CD4-positive, alpha-beta T cell treated with Interleukin-21 for 1 hour (primary cell): ENCODE data around the gene CTNNA3.
"Not testable (repeated sequence)": the region's sequence is repeated elsewhere in the genome, so short reads cannot be mapped to it uniquely, and the experiment has no call there.

Experiments
- DNase-seq: peaks from one replicate; pipeline ENCODE4 v3.0.0-alpha.2; 2020

Gene CTNNA3

DNA sequence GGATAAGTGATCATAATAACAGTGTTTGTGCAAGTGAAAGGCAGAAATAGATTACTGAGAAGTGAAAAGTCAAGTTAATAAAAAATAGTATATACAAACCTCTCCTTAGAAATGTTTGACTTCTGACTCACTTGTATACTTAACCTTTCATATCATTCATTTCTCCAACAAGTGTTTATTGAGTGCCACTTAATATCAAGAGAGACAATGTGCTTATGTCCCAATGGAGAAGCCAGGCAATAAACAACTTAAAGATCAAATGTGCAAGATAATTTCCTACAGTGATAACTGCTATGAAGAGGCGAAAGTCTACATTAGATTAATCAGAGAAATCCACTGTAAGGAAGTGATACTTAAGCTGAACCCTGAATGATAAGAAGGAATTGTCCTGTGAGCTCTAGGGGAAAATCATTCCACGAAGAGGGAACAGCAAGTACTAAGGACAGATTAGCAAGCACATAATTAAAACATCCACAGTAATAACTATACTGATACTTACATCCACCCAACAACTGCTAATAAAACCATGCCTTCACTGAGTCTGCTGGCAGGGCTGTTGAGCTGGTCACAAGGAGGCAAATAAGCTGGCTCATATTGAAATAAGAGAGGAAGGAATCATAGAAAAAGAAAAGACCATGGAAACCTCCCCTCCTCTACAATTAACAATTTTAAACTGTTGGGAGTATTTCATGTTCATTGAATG is 203.5 kb downstream of the CTNNA3 start:
- no peak for DNase-seq

DNA sequence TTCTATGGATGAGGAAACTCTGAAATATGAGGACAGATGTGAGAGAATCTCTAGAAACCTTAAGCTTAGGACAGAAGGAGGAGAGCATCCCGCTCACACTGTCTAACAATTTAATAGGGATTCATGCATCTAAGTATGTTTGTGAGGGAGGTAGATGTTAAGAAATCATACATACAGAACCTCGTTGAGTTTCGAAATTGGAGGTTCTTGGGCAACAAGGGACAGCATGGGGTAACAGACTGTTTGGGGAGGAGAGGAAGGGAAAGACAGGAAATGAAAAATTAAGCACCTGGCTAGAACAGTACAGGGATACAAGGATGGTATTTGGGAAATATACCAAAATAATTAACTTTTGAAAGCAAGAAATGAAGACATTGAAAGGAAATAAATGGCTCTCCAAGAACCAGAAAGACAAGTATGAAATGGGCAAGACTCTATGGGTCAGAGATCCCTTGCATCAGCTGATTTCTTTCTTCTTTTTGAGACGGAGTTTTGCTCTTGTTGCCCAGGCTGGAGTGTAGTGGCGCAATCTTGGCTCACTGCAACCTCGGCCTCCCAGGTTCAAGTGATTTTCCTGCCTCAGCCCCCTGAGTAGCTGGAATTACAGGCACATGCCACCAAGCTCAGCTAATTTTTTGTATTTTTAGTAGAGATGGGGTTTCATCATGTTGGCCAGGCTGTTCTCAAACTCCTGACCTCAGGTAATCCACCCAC is 207.9 kb downstream of the CTNNA3 start:
- no peak for DNase-seq

DNA sequence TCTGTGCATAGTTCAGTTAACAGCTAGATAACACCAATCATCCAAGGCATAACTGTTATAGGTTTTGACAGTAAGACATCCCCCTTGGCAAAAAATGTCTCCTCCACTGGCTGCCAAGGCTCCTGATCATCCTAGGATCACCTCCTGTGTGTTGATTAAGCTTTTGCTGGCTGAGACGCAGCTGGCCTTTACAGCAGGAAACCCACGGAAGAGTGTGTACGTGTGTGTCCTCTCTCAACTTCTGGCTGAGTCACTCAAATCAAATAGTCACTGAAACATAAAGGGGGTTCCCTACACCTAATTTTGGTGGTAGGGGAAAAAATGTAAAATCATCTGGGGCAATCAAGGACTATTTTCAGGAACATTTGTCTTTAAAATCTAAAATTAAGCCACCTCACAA is 208.8 kb downstream of the CTNNA3 start:
- DNase-seq = no peak

DNA sequence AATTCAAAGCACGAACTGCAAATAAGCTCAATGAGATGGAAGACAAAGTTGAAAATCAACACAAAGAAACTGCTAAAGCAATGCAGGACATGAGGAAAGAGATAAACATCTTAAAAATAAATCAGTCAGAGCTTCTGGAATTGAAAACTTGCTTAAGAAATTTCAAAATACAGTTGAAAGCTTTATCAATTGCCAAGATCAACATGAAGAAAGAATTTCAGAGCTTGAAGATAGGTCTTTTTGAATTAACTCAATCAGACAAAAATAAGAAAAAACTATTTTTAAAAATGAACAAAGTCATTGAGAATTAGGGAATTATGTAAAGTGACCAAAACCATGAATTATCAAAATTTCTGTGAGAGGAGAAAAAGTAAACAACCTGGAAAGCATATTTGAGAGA is 218.1 kb downstream of the CTNNA3 start:
- DNase-seq = no peak

DNA sequence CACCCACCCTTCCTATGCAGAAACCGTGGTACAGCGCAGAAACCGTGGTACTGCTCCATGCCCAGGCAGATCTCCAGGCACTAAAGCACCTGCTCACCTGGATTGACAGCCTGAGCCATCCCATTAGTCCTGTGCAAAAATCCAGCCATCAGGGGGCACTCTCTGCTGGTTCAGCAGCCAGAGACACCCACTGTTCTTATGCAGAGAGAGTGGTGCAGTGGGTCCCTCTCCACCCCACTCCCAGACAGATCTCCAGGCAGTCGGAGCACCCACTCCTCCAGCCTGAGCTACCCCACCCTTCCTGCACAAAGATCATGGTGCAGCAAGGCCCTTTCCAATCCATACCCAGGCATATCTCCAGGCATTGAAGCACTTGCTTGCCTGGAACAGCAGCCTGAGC is 219.8 kb downstream of the CTNNA3 start:
- DNase-seq = no peak

DNA sequence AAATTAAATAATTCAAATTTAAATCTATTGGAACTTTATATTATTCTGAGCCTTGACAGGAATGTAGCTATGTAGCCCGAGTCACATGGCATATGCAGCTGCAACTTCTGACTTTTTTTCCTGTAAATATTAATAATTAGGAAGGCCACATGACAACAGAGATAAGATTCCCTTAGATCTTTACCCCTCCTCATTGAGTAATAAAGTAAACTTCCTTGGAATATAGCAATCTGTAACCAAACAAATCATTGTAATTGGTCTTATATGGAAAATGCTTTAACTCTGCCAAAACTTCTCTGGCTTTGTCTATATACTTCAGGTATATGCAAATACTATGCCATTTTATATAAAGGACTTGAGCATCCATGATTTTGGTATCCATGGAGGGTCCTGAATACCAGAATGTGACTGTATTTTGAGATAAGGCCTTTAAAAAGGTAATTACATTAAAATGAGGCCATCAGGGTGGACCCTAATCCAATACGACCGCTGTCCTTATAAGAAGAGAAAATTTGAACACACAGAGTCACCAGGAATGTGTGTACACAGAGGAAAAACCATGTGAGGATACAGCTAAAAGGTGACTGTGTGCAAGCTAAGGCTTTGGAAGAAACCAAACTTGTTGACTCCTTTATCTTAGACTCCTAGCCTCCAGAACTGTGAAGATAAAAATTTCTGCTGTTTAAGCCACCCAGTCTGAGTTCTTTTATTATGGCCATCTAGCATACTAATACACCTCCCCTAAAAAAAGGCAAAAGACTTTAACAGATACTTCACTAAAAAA is 222.0 kb downstream of the CTNNA3 start:
- no peak for DNase-seq

DNA sequence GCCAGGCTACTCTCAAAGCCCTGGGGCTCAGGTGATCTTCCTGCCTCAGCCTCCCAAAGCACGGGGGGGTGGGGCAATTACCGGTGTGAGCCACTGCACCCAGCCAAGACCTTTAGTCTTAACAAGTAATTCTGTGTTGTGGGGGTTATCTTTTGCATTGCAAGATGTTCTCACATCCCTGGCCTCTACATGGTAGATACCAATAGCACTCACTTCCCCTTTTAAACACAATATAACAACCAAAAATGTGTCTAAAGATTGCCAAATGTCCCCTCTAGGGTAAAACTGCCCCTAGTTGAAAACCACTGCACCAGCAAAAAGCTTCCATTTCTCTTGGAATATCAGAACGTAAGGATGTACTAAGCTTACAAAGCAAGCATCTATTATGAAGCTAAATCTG is 225.0 kb downstream of the CTNNA3 start:
- no peak for DNase-seq

DNA sequence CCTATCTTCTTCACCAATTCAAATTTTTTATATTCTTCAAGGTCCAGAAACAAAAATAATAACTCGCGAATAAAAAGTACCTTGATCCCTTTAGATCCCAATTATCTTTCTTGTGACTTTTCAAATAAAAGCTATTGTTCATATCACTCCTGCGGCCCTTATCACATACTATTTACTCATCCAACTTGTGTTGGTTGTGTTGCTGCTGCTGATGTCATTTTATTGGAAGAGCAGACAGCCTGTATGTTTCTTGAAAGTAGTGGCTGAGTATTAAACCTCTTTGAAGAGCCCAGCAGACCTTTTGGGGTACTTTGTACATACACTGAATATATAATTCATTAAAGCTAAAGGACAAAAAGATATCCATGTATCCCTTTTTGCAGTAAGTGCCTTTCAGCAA is 231.7 kb downstream of the CTNNA3 start:
- DNase-seq = no peak

DNA sequence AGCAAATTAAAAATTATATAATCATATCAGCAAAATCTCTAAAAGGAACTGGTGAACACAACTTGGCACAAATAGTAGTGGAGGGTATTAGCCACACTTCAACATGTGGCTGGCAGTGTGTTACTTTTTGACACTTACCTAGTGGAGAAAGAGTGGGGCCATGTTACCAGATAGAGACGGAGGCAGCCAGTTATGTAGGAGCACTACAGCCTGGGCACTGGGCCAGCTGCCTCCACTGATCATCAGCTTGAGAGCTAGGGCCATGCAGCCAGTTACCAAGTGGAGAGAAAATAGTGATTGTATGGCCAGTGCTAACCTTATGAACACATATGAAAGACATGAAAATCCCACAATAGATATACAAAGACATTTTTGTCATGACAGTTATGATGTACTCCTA is 243.1 kb downstream of the CTNNA3 start:
- DNase-seq = no peak

DNA sequence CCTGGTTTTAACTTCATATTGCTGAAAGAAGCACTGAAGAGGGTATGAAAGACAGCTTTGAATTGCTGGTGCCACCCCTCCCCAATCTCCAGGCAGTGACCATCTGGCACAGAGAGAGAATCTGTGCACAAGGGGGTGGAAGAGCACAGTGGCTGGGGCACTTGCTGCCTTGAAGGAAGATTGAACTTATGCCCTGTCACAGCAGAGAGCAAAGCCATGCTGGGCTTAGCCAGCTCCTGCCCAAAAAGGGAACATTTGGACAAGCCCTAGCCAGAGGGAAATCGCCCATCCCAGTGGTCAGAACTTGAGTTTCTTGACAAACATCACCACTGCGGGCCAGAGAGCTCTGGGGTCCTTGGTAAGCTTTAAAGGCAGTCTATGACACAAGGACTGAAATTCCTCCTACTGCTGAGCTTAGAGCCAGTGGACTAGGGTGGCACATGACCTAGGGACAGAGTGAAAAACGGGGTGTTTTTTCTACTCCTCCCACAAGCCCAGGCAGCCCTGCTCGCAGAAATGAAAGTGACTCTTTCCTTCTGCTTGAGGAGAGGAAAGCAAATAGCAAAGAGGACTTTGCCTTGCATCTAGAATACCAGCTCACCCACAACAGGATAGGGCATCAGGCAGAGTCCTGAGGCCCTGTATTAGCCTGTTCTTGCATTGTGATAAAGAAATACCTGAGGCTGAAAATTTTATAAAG is 257.2 kb downstream of the CTNNA3 start:
- DNase-seq = no peak

DNA sequence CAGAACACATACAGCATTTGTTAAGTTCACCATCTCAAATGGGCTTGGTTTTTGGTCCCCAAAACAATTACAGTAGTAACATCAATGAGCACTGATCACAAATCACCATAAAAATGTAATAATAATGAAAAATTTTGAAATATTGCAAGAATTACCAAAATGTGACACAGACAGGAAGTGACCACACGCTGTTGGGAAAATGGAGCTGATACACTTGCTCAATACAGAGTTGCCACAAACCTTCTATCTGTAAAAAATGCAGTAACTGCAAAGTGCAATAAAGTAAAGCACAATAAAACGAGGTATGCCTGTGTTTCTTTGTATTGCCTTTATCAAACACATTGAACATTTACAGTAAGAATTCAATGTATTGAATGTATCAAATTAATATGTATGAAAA is 262.7 kb downstream of the CTNNA3 start:
- no peak for DNase-seq

DNA sequence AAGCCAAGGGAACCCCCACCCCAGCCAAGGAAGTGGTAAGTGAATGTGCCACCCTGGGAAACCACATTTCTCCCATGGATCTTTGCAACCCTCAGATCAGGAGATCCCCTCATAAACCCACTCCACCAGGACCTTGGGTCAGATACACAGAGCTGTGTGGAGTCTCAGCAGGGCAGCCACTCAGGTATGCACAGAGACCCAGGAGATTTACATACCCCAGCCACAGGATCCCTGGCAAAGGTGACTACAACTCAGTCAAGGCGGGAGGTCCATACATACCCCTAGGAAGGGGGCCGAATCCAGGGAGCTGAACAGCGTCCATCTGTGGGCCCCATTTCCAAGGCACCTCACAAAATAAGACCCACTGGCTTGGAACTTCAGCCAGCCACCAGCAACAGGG is 293.4 kb downstream of the CTNNA3 start:
- no peak for DNase-seq

DNA sequence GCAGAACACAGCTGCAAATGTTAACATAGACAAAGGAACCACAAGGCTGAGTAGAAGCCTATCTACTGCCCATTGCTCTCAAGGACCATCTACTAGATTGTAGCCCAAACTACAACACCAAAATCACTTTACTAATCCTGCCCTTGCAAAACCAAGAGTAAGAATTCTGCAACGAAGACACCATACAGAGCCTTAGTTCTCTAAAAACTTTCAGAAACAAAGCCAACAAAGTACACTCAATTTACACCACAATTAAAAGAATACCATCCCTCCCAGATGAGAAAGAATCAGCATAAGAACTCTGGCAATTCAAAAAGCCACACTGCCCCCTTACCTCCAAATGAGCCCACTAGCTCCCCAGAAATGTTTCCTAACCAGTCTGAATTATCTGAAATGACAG is 294.3 kb downstream of the CTNNA3 start:
- DNase-seq = no peak

DNA sequence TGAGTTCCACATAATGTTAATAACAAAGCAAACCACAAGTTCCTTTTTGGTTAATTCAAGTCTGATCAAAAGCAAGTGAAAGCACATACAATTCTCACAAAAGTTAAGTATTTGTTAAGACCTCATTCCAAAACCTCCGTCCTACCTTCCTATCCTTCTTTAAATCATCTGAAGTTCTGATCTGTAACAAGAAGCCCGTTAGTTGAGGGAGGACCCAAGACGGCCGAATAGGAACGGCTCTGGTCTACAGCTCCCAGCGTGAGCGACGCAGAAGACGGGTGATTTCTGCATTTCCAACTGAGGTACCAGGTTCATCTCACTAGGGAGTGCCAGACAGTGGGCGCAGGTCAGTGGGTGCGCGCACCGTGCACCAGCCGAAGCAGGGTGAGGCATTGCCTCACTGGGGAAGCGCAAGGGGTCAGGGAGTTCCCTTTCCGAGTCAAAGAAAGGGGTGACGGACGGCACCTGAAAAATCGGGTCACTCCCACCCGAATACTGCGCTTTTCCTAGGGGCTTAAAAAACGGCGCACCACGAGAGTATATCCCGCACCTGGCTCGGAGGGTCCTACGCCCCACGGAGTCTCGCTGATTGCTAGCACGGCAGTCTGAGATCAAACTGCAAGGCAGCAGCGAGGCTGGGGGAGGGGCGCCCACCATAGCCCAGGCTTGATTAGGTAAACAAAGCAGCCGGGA is 309.0 kb downstream of the CTNNA3 start:
- DNase-seq = not testable (repeated sequence)

DNA sequence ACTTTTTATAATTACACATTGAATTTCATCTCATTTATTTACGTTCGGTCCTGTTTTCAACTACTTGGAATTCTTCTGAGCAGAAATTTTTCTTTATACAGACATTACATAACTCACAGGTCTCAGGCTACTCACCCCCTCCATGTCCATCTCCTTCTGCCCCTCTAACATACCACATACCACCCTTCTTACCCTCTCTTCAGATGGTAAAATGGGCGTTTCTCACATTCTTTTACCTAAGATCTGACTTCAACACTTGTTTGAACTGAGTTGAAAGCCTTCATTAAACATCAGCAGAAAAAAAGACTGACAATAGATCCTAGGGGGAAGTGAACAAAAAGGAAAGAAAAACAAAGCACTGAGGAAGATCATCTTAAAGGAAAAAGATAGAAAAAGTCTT is 309.7 kb downstream of the CTNNA3 start:
- no peak for DNase-seq

DNA sequence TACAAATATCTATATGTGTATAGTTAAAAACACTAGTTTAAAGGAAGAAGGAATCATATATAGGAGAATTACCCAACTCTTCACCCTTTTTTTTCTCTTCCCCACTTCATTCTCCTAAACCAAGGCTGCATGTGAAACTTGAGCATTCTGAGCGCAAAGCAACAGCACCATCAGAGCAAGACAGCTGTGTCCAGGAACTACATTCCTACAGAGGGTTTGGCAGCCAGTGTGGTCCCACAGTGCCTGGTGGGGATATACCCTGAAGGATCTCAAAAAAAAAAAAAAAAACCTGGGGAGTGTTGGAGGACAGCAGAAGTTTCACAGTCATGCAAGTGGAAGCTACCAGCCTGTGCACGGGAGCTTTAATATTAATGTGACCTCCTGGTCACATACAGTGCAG is 310.4 kb downstream of the CTNNA3 start:
- no peak for DNase-seq

DNA sequence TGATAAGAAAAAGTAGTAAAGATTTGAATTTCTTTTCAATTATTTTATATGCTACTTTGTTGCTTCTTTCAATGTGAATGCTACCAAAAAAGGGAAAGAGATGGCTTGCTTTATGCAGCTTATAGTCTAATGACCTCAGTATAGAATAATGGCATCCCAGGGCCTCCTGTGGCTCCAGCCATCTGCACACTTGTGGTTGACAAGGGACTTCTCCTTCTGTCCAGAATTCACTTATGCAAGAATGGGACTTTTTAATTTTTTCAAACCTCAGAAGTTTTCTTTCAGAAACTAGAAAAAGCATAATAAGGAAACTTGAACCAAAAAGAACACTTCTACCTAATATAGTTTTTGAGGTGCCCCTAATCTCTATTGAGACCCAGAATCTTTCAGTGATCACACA is 310.9 kb downstream of the CTNNA3 start:
- no peak for DNase-seq

DNA sequence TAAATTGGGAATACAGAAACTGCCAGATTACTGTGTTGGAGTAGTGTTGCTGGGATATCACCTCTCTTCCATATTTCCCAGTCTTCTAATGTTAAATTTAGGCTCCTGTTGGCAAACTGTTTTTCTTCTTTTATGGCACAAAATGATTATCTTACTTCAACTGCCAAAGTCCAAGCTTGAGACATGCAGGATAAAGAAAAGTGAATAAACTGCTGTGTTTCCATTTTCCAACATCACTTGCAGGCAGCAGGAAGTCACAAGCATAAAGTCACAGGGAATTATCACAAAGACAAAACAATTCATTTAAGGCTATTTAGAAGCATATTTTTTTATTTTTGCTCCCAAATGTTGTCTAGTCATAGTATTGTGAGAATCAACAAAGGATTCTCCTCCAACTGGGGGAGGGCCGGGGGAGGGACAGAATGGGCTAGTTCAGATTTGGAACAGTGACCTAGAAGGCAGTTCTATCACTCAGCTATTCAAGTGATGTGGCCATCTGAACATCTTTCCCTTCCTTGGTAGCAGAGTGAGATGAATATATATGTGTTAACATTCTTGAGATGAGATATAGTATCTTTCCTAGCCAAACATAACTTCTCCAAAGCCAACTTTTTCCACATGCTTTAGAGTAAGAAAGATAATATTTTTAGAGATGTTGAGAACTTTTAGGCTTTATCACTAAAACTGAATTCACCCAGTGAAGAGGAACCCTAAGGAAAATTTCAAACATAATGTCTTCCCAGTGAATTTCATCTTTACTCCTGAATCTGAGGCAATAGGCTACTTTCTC is 364.7 kb downstream of the CTNNA3 start:
- DNase-seq = no peak

DNA sequence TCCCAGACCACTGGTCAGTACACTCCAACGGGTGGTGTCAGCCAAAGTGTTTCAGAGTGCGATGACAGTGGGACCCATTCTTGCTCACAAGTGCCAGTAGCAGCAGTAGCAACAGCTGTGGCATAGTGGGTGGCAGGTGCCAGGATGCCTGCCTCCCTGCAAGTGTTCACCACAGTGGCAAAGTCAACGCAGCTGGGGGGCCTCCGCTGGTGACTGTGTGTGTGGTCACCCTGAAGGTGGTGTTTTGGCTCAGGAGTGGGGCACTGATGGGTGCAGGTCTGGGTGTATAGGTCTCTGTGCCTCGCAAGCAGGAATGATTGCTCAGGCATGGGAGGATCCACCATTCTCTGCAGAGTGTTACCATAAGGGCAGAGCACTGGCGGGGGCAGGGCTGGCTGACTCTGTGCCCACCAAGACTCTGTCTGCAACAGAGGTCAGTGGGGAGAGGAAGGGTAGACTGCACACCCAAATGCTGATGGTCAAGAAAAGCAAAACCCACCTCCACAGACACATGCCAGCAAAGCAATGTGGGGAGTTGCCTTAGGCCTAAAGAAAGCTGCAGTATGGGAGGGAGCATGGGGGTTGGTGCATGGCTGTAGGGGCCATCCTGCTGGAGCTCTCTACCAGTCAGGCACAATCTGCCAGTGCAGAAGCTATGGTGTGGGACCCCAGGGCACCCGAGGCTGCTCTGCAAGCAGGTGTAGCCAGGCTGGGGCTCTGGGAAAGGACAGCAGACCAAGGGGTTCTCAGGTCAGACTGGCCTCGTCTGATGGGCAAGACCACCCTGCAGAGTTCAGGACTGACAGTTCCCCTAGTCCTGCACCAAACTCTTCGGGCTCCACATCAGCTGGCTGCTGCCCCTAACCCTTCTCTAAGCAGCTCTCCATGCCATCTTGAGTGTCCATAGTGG is 368.1 kb downstream of the CTNNA3 start:
- no peak for DNase-seq

DNA sequence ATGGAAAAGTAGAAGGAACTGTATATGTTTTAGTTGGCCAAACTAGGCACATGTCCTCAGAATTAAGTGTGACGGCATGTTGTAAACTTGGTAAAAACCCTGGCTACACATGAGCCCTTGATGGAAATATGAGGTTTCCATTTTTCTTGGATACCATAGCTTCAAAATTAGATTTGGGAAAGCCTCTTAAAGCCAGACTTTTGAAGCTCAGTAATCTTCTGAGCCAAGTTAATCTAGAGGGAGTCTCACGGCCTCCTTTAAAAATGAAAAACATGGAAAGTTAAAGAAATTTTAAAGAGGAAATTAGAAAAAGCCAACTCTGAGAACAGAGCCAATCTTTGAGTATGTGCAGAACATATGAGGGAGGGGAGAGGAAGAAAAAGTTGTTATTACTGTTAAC is 376.0 kb downstream of the CTNNA3 start:
- no peak for DNase-seq

DNA sequence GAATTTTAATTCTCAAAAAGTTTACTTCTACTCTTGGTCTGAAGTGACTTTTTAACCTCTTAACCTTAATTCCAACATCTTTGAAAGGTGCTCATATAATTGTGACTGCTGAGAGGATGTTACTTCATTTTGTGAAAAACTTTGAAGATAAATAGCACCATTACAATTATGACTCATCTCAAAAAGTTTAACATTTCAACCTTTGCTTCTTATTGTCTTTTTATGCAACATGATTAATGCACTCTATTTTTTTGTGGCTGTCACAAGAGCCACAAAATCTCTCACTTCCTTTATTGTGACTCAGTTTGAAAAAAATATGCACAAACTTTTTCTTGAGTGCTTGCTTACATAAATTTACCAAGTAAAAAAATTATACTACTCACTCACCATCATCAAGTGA is 387.1 kb downstream of the CTNNA3 start:
- no peak for DNase-seq
